Right lung (tissue), 5 donors: ENCODE measurements around the gene KRT15. TPM values are rescaled to one million over a fixed set of nuclear protein-coding genes. Genes with fewer than 3 reads are reported as not detected.

Experiments used
- DNase-seq, 2 donors: peaks; one replicate each; pipeline ENCODE4 v3.0.0-alpha.2; 2013
- polyA plus RNA-seq, 5 donors: library from polyadenylated mRNA; unstranded; fragments of 120-200 nt; gene quantifications; one replicate each; pipeline versions ENCODE4 v1.2.1 to v1.2.3, GENCODE V29; 2013; ENCODE audit warnings: inconsistent platforms in 1 of 5, low replicate concordance in 1 of 5; ENCODE audit not compliant: insufficient read length in 5 of 5, insufficient read depth in 1 of 5

The KRT15 gene
- polyA plus RNA-seq, 5 donors: 1.0 to 2.8 (median 2.3) TPM

DNA sequence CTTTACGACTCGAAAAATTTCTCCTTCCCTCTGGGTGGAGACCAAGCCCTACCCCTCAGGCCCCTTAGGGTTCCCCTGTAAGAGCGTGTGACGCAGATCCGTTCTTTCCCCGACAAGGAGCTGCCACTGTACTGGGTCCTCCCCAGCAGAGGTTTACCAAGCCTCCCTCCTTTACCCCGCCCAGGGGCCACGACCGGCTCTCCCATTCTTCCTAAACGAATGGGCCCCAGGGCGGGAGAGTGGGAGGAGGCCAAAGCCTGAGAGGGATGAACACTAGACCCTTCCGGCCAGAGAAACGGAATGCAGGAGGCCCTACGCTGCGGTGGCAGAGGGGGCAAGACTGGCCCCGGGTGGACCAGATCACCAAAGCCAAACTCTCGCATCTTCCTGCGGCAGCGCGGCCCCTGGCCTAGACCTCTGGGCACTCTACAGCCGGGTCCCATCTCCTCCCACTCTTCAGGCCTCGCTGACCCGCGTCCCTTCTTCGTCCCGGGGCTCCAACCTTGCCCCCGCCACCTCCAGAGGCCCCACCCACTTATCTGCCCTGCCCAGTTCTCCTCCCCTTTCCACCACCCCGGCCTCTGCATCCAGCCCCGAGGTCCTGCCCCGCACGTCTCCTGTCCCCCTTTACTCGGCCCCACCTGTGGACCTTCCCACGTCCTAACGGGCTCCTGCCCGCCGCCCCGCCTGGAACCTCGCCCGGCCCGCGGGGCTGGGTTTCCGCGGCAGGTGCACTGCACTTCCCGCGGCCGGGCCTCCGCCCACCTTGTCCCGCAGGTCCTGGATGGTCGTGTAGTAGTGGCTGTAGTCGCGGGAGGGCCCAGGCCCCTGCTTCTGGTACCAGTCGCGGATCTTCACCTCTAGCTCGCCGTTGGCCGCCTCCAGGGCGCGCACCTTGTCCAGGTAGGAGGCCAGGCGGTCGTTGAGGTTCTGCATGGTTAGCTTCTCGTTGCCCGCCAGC, 8.7 kb upstream of the KRT15 start:
- no peak for DNase-seq

DNA sequence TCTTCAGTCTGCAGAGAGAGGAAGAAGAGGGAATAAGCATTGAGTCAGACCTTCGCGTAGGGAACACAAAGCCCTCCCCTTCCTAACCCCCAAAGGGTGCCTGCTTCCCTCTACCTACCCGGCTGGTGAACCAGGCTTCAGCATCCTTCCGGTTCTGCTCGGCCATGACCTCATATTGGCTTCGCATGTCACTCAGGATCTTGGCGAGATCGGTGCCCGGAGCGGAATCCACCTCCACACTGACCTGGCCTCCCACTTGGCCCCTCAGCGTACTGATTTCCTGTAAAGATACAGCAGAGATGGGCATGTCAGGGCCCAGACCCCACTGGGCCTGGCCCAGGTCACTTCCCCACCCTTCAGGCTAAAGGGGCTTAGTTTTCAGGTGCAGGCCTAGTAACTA, 5.6 kb upstream of the KRT15 start:
- DNase-seq: no peak

DNA sequence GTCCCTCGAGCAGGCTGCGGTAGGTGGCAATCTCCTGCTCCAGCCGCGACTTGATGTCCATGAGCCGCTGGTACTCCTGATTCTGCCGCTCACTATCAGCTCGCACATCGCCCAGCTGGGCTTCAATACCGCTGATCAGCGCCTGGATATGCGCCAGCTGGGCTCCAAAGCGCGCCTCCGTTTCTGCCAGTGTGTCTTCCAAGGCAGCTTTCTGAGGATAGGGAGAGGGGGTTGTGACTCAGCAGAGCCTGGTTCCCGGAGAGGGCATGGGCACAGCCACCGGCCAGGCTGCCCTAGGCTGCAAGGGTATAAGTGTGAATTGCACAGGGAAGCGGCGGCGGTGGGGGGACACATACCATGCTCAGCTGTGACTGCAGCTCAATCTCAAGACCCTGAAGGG, 5.1 kb upstream of the KRT15 start:
- no peak for DNase-seq

DNA sequence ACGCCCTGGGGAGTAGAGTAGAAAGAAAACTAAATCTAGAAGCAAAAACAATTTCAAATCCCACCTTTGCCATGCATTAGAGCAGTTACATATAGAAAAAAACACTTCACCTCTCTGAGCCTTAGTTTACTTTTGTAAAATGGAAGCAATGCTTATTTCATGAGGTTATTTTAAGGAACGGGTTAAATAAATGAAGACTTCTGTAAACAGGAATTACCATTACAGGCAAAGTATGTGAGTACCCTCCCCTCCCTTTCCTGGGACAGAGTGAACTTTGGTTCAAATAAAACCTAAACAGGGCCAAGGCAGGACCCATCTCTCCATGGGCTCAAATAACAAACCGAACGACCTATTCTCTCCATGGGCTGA, 4.5 kb upstream of the KRT15 start:
- DNase-seq: no peak

DNA sequence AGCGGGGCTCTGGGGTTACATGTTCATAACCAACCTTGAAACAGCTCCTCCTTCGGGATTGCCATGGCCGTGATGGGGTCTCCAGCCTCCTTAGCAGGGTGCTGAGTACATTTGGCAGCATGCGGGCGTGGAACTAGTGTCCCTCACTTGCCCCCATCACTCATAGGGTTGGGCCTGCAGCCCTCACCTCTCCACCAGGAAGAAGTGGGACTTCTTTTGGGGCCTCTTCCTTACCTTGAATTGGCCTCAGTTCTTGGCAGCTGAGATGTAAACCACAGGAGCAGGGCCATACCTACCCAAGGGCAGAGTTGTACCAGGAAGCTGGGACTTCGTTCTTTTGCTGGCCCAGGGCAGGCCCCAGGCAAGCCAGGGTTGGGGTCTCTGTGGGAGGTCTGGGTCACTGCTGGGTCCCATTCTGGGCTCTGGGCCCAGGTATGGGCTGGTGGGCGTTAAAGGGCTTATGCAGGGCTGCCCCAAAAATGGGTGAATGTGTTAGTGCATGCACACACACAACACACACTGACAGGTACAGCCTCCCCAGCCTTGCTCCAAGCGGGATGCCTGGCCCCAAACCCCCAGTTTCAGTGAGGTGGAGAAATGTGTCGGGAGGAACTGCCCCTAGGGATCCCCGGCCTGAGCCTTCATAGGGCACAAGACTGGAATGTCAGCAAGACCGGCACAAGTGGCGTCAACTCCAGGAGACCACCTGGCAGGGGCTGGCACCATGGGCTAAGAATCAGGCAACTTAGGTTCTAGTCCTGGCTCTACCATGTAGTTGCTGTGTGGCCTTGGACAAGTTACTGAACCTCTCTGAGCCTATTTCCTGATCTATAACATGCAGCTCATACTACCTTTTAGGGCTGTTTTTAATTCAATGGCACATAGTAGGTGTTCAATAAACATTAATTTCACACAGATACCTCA, 3.9 kb upstream of the KRT15 start:
- DNase-seq: no peak

DNA sequence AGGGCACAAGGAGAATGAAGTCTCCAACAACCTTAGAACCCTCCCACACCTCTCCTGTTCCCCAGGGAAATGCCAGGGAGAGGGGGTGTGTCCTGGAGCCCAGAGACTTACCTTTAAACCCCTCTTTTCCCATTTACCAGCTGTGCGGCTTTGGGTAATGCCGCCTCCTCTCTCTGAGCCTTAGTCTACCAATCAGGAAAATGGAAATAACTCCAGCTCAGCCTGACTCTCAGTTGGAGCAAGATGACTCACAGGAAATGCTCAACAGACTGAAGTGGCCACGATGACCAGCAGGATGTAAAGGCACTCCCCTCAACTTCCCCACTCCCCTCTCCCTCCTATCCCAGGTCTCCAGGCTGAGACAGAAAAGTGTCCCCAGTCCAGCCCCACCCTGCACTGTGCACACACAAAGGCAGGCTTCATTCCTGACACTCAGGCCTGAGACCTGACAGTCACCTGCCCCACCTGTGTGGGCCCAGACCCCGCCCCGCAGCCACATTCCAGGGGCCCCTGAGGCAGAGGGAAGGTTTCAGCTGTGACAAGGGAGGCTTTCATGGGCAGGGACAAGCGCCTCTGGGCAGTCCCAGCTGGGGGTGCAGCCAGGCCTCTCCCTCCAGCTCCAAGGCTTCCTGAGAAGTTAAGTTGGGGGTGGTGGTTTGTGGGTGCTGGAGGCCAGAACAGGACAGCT, 3.0 kb upstream of the KRT15 start:
- peak in 1 of 2 donors; percentile 42 for DNase-seq

DNA sequence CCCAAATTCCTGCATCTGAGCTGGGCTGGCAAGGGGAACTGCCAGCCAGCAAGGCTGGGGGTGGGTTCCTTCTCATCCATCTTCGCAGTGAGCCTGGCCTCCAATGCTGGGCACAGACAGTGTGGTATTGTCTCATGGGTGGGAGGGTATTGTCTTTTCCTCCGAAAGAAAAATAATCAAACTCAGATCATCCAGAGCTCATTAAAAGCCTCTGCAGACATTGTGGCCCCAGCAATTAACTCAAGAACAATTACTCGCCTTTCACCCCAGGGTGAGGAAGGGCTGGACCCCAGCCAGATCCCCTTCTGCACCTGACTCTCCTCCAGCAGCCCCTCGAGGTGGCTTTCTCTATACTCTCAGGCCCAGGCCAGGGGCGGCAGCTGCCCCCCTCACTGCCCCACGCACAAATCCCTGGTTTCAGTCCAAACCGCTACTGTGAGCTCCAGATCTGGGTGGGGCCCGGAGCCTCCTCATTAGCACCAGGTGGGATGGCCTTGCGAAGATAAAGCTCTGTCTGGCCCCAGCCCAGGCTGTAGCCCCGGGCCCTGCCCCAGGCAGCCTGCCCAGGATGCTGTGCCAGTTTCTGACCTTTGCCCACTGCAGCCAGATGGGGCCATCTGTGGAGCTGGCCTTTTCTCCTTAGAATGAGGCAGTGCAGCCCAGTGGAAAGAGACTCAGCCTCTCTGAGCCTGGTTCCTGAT, 2.3 kb upstream of the KRT15 start:
- no peak for DNase-seq

DNA sequence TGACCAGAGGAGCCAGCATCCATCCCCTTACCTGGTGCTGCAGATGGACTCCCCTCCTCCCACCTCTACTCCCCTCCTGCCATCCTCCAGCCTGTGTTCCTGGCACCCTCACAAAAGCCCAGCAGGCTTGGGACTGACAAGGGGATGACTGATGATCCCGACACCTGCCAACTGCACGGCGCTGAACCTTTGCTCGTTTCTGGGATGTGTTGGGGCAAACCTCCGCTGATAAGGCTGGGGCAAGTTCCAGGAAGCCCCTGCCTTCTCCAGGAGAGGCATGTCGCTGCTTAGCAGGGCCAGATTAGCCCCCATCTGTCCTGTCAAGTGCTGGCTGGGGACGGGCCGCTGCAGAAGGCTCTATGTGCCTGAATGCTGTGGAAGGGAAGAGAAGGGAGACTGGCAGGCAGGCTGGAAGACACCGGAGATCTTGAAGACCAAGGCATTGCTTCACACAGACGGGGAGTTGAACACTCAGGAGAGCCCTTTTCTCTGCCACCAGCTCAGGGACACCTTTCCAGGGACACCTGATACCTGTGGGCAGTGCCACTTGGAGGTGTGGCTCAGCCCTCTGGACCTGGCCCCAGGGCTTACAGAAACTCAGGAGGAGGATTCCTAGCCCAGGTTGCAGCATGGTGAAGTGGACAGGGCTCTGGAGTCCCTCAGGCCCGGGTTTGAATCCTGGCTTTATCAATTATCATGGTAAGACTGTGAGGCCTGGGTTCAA, 973 bp upstream of the KRT15 start:
- no peak for DNase-seq

DNA sequence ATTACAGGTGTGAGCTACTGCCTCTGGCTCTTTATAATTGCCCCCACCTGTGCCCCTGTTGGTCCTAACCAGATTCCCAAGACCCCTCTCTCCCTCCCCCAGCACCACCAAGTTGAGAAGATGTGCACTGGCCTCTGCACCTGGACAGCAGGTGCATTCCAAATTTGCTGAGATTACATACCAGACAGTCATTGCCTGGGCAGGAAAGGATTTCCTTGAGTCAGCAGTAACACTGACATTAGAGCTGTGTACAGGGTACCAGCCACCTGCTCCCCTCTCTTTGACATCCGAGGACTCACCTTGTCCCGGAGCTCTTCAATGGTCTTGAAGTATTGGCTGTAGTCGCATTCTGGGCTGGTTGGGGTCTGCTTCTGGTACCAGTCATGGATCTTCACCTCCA, 659 bp downstream of the KRT15 start:
- no peak for DNase-seq

DNA sequence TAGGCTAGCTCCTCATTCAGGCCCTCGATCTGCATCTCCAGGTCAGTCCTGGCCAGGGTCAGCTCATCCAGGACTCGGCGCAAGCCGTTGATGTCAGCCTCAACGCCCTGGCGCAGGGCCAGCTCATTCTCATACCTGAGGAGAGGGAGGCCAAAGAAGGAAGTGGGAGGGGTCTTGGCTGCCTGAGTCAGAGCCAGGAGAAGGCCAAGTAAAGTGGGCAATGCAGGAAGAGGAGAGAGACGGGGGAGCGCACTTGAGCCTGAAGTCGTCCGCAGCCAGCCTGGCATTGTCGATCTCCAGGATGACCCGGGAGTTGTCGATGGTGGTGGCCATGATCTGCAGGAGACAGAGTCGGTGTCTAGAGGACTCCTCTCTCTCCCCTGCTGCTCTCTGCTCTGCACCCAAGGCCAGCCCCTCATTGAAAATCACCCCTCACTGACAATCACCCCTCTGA, 1.8 kb downstream of the KRT15 start:
- DNase-seq: peak in 1 of 2 donors; percentile 67

DNA sequence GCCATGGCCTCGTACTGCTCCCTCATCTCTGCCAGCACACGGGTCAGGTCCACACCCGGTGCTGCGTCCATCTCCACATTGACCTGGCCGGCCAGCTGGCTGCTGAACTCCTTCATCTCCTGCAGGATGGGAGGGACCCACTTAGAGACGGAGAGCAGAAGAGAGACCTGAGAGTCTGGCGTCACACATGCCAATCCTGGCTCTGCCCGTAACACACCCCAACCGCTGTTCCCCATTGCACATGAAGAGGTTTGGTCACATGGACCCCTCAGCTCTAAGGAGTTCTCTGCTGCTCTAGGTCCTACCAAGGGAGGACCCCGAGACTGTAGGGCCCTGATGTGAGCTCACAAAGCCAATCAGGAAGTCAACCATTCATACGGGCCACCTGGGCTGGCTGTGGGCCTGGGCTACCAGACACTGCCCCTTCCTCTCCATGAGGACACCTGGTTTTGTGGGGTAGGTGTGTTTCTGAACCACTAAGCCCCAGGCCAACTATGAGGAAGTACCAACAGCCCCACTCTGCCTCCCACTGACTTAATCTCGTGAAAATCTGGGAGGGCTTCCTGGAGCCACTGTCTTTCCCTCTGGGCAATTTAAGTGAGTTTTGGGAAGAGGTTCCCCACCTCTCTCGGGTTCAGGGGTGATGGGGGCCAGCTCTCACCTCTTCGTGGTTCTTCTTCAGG, 2.4 kb downstream of the KRT15 start:
- no peak for DNase-seq

DNA sequence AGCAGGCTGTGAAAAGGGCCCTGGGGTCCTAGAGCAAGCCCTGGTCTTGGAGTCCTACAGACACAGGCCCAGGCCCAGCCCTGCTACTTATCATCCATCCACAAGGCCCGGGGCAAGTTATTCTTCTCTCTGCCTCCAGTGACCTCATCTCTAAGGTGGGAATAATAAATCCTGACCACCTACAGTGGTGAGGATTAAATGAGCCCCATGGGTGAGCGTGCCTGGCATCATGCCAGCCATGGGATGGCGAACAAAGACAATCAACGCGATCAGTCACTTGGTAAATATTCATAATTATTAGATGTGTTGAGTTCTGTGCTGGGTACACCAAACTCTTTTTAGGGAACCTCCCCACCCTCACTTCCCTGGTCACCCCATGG, 5.5 kb downstream of the KRT15 start:
- no peak for DNase-seq

DNA sequence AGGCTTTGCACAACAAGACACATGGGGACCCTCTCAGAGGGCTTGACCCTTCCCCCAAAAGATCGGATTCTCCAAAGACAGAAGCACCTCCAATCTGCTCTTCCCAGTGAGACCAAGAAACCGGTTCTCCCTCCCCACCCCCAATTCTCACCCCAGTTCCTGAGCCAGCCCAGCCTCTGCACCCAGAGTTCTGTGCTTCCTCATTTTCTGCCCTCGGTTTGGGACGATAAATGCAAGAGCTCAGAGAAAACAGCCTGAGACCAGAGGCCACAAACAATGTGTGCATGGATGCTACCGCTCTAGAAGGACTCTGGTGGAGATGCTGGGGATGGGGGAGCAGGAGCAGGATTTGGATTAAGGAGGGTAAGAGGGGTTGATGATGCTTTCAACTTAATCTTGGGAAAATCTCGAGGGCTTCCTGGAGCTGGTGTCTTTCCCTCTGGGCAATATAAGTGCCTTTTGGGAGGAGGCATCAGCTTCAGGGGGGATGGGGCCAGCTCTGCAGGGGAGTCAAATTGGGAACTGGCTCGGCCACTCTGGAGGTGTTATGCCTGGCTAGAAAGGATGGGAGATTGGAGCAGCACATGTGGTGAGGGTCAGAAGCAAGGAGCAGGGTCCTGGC, 6.0 kb downstream of the KRT15 start:
- DNase-seq: no peak

DNA sequence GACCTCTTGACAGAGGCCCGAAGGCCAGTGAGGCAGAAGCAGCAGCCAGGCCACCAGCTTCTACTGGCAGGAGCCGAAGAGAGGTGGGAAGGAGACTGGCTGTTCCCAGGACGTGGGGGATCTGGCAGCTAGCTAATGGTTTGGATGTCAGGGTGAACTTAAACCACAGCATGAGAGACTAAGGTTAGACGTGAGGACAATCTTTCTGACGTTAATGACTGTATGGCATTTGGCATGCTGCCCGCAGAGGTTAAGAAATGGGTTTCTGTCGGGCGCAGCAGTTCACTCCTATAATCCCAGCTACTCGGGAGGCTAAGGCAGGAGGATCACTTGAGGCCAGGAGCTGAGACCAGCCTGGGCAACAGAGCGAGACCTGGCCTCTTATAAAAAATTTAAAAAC, 7.0 kb downstream of the KRT15 start:
- DNase-seq: no peak

DNA sequence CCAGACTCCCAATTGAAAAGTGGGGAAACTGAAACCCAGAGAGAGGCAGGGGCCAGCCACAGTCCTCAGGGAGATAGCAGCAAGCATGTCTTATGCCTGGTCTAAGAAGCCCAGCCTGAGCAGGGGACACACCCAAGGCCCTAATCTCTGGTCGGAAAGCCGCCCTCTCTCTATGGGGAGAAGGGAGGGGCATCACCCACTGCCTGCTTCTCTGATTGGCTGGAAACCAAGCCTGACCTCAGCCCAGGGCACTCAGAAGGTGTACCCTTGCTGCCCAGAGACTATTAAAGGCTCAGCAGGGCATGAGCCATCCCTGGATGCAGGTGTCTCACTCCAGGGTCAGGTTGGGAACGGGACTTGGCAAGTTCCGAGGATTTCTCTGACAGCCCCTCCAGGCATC, 7.6 kb downstream of the KRT15 start:
- DNase-seq: no peak

DNA sequence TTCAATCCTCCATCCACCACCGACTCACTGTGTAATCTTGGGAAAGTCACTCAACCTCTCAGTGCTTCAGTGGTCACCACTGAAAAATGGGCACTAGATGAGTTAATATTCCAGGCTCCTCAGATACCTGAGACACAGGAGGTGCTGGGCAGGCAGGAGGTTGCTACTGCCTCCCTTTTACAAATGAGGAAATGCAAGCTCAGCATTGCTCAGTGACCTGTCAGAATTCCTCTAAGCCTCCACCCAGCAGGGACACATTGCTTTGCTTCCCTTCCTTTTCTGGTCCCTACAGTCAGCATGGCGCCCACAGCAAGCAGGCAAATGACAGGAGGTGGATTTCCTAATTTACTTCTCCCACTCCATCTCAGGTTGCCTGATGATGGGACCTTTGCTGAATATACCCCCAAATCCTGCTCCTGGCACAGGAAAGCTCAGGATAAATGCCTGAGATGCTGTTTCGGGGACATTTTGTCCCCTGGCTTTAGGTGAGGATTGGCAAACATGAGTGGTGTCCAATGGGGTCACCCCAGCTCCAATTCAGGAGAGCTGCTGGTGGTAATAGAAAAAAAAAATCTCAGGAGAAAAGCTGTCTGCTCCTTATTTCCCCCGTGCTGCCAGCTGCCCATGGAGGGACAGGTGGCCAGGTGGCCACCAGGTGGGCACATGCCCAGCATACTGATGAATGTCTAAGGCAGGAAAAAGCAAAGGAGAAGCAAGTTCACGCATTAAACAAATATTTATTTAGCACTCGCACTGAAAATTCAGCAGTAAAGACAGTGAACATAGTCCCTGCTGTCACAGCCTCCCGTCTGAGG, 8.2 kb downstream of the KRT15 start:
- no peak for DNase-seq

DNA sequence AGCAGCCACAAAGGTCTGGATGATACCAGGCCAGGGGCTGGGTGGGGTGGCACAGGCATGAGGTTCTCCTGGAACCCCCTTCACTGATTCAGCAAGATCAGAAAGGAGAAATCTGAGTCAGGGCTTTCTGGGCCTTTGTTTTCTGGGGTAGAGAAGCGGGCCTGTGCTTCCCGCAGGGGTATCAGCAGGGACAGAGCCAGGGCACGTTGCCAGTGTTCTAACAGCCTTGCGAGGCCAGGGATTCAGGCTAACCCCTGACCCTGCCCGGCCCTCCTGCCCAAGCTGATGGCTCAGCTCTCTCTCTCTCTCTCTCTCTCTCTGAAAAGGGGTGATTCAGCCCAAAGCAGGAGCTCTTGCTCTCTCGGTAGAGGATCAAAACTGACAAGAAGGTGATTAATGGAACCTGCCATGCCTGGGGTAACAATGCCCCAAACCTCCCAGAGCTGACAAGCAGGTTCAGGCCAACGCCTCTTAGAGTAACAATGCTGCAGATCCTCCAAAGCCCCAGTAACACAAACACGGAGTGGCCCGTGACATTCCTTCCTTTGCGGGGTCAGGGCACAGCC, 11.3 kb downstream of the KRT15 start:
- no peak for DNase-seq
